ENCODE measurements around the gene TRAPPC1.

GRCh38 chr17:7944326-7944725 is 12.6 kb upstream of the TRAPPC1 start:
- no peak for TF ChIP-seq EZH2 (IDR thresholded peaks at IDR 0.05; ENCODE audit: low read depth)
- TF ChIP-seq CTCF (conservative IDR thresholded peaks at IDR 0.05), result no peak
